Measurements from ENCODE around the gene THEMIS2. TPM values are rescaled to one million over a fixed set of nuclear protein-coding genes. Genes with fewer than 3 reads are reported as not detected.
A peak's percentile ranks its signal among the peaks of the same experiment; 100 is the strongest.

THEMIS2 gene
- total and polyA plus RNA-seq, 11 donors: 1.7 to 50.8 (median 6.1) TPM

DNA sequence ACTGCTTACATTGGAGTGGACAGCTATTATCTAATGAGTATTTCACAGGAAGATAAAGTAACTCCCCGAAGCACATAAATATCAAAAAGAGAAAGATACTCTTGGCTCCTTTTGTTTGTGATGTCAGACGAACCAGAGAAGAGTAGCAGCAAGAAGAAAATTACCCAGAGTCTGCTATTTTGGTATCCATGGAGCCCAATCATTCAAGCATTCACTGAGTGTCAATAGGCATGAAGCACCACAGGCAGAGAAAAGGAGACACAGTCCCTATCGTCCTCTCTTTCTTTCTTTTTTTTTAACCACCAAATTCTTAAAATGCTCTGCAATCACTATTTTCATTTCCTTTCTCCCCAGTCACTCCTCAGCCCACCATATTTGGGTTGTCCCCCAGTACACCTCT, 22.2 kb downstream of the THEMIS2 start:
- Histone ChIP-seq H3K27me3 (no peaks in the 10 kb centered on the region), H3K4me3 (no peak overlapping the region), H3K27ac (no peak overlapping the region), H3K9me3 (no peaks in the 10 kb centered on the region), H3K36me3 (peaks cover 3 to 99% (median 87%) of the 10 kb centered on the region in 9 donors), H3K4me1 (peaks cover 0 to 36% (median 0%) of the 10 kb centered on the region in 12 donors)
- DNase-seq (no peak), ATAC-seq (no peak)
- TF ChIP-seq CTCF (IDR thresholded peaks at IDR 0.05) (no peak), POLR2A (IDR thresholded peaks at IDR 0.05) (no peak)
- intact Hi-C loops (cut with DNase I): no loop called here
- WGBS, 4 donors: 75 to 82% (median 76%) methylated on average over 3 of the region's 3 CpGs

- DNase-seq (no peak), ATAC-seq (no peak)
- no peak overlapping the region for H3K27ac ChIP-seq
- WGBS, 4 donors: 82 to 85% (median 84%) methylated on average over 2 of the region's 2 CpGs
- no peak overlapping the region for H3K4me3 ChIP-seq
- H3K4me1 ChIP-seq: peaks cover 0 to 14% (median 0%) of the 10 kb centered on the region in 12 donors
- intact Hi-C loops (cut with DNase I): no loop called here
- TF ChIP-seq POLR2A (IDR thresholded peaks at IDR 0.05) (no peak), CTCF (IDR thresholded peaks at IDR 0.05) (no peak)
- no peaks in the 10 kb centered on the region for H3K27me3 ChIP-seq
- H3K9me3 ChIP-seq: no peaks in the 10 kb centered on the region
- peaks cover 0 to 100% (median 91%) of the 10 kb centered on the region in 9 donors for H3K36me3 ChIP-seq
These were observed 34.4 kb downstream of the THEMIS2 start for GRCh38 chr1:27906759-27907158.

GRCh38 chr1:27912429-27912828, 40.1 kb downstream of the THEMIS2 start:
- Histone ChIP-seq H3K4me1 (peaks cover 0 to 21% (median 7%) of the 10 kb centered on the region in 12 donors), H3K9me3 (peaks cover 0 to 10% (median 6%) of the 10 kb centered on the region in 12 donors), H3K36me3 (peaks cover 0 to 54% (median 40%) of the 10 kb centered on the region in 9 donors), H3K4me3 (no peak overlapping the region), H3K27me3 (no peaks in the 10 kb centered on the region), H3K27ac (no peak overlapping the region)
- ATAC-seq (no peak), DNase-seq (no peak)
- TF ChIP-seq CTCF (IDR thresholded peaks at IDR 0.05) (no peak), POLR2A (IDR thresholded peaks at IDR 0.05) (no peak)
- 88 to 100% (median 95%) methylated on average over 1 of the region's 1 CpG for WGBS, 4 donors
- intact Hi-C loops (cut with DNase I): no loop called here

DNA sequence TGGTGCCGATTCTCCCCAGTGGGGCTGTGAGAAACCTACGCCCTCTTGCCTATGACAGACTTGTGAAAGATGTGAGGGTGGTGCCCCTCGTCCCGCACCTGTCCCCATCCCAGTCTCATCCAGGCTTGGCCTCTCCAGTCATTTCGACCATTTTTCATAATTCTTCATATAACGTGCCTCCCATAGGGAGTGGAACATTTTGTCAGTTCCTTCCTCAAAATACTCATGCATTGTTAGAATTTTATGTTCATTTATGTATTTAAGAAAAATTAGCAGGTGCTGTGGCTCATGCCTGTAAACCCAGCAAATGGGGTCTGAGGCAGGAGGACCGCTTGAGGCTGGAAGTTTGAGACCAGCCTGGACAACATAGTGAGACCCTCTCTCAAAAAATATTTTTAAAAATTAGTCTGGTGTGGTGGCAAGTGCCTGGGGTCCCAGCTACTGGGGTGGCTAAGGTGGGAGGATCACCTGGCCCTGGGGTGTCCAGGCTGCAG, 42.8 kb downstream of the THEMIS2 start:
- TF ChIP-seq POLR2A (IDR thresholded peaks at IDR 0.05): no peak
- no peak for TF ChIP-seq CTCF (IDR thresholded peaks at IDR 0.05)
- H3K4me1 ChIP-seq: peaks cover 0 to 21% (median 7%) of the 10 kb centered on the region in 12 donors
- ATAC-seq: no peak
- H3K9me3 ChIP-seq: peaks cover 0 to 10% (median 6%) of the 10 kb centered on the region in 12 donors
- intact Hi-C loops (cut with DNase I): no loop called here
- WGBS, 4 donors: 56 to 66% (median 61%) methylated on average over 7 of the region's 7 CpGs
- DNase-seq: no peak
- H3K4me3 ChIP-seq: peak overlapping the region in 10 of 12 donors; percentile 3 to 91 (median 78)
- H3K27me3 ChIP-seq: no peaks in the 10 kb centered on the region
- peaks cover 0 to 29% (median 19%) of the 10 kb centered on the region in 9 donors for H3K36me3 ChIP-seq
- H3K27ac ChIP-seq: peak overlapping the region in 10 of 12 donors; percentile 9 to 88 (median 77)
